Uterus (tissue), 2 donors: ENCODE data around the gene TMEM74B.

Experiments
- CTCF ChIP-seq, 4 experiments: fragments of 200-600 bp in 2 of 4; fragments of 450-650 bp in 2 of 4; sonication (generic) in 2 of 4; IDR thresholded peaks; one replicate each; pipeline ENCODE4 v1.5.1; 2016 to 2019; ENCODE audit warnings: antibody characterized with exemption in 4 of 4, mild to moderate bottlenecking in 2 of 4, moderate library complexity in 1 of 4
- POLR2A ChIP-seq, 2 donors: fragments of 450-650 bp; IDR thresholded peaks; one replicate each; pipeline ENCODE4 v1.6.1; 2016; ENCODE audit warnings: antibody characterized with exemption in 2 of 2, mild to moderate bottlenecking in 1 of 2, moderate library complexity in 1 of 2

GRCh38 chr20:1154691-1155090 lies 30.1 kb downstream of the TMEM74B start:
- no peak for TF ChIP-seq CTCF (IDR thresholded peaks at IDR 0.05)
- TF ChIP-seq POLR2A (IDR thresholded peaks at IDR 0.05): no peak
